SK-N-SH treated with all-trans-retinoic acid at 6 μM for 48 hours (cell line): ENCODE measurements around the gene TRIM25.

ENCODE experiments used
- ATAC-seq: fragments of 200-7000 bp; cut with Tn5 transposase; 3 replicates; pipeline ENCODE4 v1.9.1; 2020; ENCODE audit warnings: mild to moderate bottlenecking, moderate library complexity
- BACH2 ChIP-seq: fragments of 250-450 bp; sonication (Bioruptor Pico); IDR thresholded peaks from 2 replicates; pipeline ENCODE4 v1.9.0; 2021; ENCODE audit warnings: mild to moderate bottlenecking, borderline replicate concordance
- ISL1 ChIP-seq: fragments of 250-450 bp; sonication (Bioruptor Pico); IDR thresholded peaks from 2 replicates; pipeline ENCODE4 v2.1.2; 2022; ENCODE audit warnings: mild to moderate bottlenecking, moderate library complexity
- OSR1 ChIP-seq: fragments of 250-450 bp; sonication (Bioruptor Pico); IDR thresholded peaks from 2 replicates; pipeline ENCODE4 v1.8.0; 2022; ENCODE audit warnings: moderate library complexity, mild to moderate bottlenecking, inconsistent platforms
- RARB ChIP-seq: fragments of 250-450 bp; sonication (Bioruptor Pico); IDR thresholded peaks from 2 replicates; pipeline ENCODE4 v1.8.0; 2021; ENCODE audit warnings: mild to moderate bottlenecking, moderate library complexity
- TCF4 ChIP-seq: fragments of 250-450 bp; sonication (Bioruptor Pico); IDR thresholded peaks from 2 replicates; pipeline ENCODE4 v1.8.0; 2021; ENCODE audit warnings: mild to moderate bottlenecking, moderate library complexity, borderline replicate concordance
- ZC3H10 ChIP-seq: fragments of 250-450 bp; sonication (Bioruptor Pico); IDR thresholded peaks from 2 replicates; pipeline ENCODE4 v1.5.1; 2021; ENCODE audit warnings: mild to moderate bottlenecking, moderate library complexity
- ZFP3 ChIP-seq: fragments of 250-450 bp; sonication (Bioruptor Pico); IDR thresholded peaks from 2 replicates; pipeline ENCODE4 v1.5.0; 2020; ENCODE audit warnings: mild to moderate bottlenecking, moderate library complexity
- ZNF70 ChIP-seq: fragments of 450-650 bp; formaldehyde crosslinking; IDR thresholded peaks from 2 replicates; pipeline ENCODE4 v1.5.0; 2020; ENCODE audit warnings: mild to moderate bottlenecking, moderate library complexity
- ZNF8 ChIP-seq: fragments of 450-650 bp; formaldehyde crosslinking; IDR thresholded peaks from 2 replicates; pipeline ENCODE4 v1.5.0; 2020; ENCODE audit warnings: mild to moderate bottlenecking, moderate library complexity
- TF ChIP-seq, protein P1 (sequence below): fragments of 250-450 bp; sonication (Bioruptor Pico); IDR thresholded peaks from 2 replicates; pipeline ENCODE4 v1.5.1; 2020; ENCODE audit warnings: low read depth, mild to moderate bottlenecking, moderate library complexity
- TF ChIP-seq, protein P2 (sequence below): fragments of 250-450 bp; sonication (Bioruptor Pico); IDR thresholded peaks from 2 replicates; pipeline ENCODE4 v1.5.1; 2021; ENCODE audit warnings: mild to moderate bottlenecking, moderate library complexity
- TF ChIP-seq, protein P3 (sequence below): fragments of 250-450 bp; sonication (Bioruptor Pico); IDR thresholded peaks from 2 replicates; pipeline ENCODE4 v1.8.0; 2021; ENCODE audit warnings: low read depth, mild to moderate bottlenecking, moderate library complexity, borderline replicate concordance
- TF ChIP-seq, protein P4 (sequence below): fragments of 250-450 bp; sonication (Bioruptor Pico); IDR thresholded peaks from 2 replicates; pipeline ENCODE4 v1.8.0; 2020; ENCODE audit warnings: mild to moderate bottlenecking, moderate library complexity, borderline replicate concordance
- TF ChIP-seq, protein P5 (sequence below): fragments of 250-450 bp; sonication (Bioruptor Pico); IDR thresholded peaks from 2 replicates; pipeline ENCODE4 v1.5.0; 2020; ENCODE audit warnings: mild to moderate bottlenecking, moderate library complexity

TRIM25 gene

DNA sequence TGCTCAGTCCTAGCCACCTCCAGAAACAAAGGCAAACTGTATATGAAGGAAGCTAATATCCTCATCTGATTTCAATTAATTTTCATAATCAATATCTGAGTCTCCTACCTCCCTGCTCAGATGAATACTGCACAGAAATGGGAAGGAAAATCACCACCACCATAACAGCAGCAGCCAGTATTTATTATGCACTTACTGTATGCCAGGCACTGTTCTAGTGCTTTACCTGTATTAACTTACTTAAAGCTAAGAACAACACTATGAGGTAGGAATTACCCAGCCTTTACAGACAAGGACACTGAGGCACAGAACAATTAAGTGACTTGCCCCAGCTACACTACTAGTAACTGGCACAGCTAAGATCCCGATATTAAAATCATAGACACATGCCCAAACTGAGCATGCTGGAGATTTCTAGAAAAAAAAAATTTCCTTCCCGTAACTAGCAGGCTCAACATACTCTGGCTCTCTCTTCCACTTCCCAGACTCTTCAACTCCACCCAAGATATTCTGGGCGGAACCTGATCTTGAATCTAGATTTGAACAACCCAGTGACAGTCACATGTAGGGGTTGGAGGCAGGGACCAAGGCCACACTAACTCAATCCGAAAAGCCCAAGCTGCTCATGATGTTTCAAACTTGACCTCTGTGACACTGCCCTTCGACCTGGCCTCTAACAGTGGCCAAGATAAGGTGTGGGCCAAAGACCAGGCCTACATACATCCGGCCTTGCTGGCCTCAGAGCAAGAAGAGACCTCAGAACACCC lies 3.9 kb downstream of the TRIM25 start:
- TF ChIP-seq ISL1 (CRISPR knock-in tag), result no peak
- TF ChIP-seq, protein P1, sequence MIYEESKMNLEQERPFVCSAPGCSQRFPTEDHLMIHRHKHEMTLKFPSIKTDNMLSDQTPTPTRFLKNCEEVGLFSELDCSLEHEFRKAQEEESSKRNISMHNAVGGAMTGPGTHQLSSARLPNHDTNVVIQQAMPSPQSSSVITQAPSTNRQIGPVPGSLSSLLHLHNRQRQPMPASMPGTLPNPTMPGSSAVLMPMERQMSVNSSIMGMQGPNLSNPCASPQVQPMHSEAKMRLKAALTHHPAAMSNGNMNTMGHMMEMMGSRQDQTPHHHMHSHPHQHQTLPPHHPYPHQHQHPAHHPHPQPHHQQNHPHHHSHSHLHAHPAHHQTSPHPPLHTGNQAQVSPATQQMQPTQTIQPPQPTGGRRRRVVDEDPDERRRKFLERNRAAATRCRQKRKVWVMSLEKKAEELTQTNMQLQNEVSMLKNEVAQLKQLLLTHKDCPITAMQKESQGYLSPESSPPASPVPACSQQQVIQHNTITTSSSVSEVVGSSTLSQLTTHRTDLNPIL, result no peak
- TF ChIP-seq, protein P2, sequence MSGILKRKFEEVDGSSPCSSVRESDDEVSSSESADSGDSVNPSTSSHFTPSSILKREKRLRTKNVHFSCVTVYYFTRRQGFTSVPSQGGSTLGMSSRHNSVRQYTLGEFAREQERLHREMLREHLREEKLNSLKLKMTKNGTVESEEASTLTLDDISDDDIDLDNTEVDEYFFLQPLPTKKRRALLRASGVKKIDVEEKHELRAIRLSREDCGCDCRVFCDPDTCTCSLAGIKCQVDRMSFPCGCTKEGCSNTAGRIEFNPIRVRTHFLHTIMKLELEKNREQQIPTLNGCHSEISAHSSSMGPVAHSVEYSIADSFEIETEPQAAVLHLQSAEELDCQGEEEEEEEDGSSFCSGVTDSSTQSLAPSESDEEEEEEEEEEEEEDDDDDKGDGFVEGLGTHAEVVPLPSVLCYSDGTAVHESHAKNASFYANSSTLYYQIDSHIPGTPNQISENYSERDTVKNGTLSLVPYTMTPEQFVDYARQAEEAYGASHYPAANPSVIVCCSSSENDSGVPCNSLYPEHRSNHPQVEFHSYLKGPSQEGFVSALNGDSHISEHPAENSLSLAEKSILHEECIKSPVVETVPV (CRISPR knock-in tag), result no peak
- TF ChIP-seq ZFP3 (CRISPR knock-in tag), result no peak
- TF ChIP-seq ZNF8 (CRISPR knock-in tag), result no peak
- no peak for TF ChIP-seq ZC3H10
- TF ChIP-seq, protein P3, sequence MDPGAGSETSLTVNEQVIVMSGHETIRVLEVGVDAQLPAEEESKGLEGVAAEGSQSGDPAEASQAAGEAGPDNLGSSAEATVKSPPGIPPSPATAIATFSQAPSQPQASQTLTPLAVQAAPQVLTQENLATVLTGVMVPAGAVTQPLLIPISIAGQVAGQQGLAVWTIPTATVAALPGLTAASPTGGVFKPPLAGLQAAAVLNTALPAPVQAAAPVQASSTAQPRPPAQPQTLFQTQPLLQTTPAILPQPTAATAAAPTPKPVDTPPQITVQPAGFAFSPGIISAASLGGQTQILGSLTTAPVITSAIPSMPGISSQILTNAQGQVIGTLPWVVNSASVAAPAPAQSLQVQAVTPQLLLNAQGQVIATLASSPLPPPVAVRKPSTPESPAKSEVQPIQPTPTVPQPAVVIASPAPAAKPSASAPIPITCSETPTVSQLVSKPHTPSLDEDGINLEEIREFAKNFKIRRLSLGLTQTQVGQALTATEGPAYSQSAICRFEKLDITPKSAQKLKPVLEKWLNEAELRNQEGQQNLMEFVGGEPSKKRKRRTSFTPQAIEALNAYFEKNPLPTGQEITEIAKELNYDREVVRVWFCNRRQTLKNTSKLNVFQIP (CRISPR knock-in tag), result no peak
- TF ChIP-seq, protein P4, sequence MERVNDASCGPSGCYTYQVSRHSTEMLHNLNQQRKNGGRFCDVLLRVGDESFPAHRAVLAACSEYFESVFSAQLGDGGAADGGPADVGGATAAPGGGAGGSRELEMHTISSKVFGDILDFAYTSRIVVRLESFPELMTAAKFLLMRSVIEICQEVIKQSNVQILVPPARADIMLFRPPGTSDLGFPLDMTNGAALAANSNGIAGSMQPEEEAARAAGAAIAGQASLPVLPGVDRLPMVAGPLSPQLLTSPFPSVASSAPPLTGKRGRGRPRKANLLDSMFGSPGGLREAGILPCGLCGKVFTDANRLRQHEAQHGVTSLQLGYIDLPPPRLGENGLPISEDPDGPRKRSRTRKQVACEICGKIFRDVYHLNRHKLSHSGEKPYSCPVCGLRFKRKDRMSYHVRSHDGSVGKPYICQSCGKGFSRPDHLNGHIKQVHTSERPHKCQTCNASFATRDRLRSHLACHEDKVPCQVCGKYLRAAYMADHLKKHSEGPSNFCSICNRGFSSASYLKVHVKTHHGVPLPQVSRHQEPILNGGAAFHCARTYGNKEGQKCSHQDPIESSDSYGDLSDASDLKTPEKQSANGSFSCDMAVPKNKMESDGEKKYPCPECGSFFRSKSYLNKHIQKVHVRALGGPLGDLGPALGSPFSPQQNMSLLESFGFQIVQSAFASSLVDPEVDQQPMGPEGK, result no peak
- TF ChIP-seq ZNF70 (CRISPR knock-in tag), result no peak
- TF ChIP-seq, protein P5, sequence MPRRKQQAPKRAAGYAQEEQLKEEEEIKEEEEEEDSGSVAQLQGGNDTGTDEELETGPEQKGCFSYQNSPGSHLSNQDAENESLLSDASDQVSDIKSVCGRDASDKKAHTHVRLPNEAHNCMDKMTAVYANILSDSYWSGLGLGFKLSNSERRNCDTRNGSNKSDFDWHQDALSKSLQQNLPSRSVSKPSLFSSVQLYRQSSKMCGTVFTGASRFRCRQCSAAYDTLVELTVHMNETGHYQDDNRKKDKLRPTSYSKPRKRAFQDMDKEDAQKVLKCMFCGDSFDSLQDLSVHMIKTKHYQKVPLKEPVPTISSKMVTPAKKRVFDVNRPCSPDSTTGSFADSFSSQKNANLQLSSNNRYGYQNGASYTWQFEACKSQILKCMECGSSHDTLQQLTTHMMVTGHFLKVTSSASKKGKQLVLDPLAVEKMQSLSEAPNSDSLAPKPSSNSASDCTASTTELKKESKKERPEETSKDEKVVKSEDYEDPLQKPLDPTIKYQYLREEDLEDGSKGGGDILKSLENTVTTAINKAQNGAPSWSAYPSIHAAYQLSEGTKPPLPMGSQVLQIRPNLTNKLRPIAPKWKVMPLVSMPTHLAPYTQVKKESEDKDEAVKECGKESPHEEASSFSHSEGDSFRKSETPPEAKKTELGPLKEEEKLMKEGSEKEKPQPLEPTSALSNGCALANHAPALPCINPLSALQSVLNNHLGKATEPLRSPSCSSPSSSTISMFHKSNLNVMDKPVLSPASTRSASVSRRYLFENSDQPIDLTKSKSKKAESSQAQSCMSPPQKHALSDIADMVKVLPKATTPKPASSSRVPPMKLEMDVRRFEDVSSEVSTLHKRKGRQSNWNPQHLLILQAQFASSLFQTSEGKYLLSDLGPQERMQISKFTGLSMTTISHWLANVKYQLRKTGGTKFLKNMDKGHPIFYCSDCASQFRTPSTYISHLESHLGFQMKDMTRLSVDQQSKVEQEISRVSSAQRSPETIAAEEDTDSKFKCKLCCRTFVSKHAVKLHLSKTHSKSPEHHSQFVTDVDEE, result no peak
- no peak for ATAC-seq

DNA sequence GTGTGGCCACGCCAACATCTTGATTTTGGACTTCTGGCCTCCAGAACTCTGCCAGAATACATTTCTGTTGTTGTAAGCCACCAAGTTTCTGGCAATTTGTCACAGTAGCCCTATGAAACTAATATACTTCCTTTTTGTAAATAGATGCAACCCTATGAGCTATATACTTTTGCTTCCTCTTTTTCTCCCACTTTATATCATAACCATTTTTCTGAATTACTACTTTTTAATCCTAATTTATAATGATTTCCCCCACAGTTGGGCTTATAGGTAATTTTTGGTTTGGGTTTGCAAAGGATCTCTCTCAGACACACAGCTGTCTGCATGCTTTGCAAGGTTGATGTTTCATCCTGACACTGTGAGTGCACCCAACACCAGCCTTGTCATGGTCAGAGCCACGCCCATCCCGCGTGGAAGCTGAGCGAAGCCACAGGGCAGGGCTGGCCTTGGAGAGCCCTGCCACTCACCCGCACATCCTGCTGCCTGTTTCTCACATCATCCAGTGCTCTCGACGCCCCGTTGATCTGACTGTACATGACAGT lies 5.8 kb downstream of the TRIM25 start:
- TF ChIP-seq, protein P3 (CRISPR knock-in tag), result no peak
- TF ChIP-seq, protein P5, result no peak
- no peak for TF ChIP-seq TCF4 (CRISPR knock-in tag)
- TF ChIP-seq OSR1 (CRISPR knock-in tag), result no peak
- TF ChIP-seq, protein P1, result no peak
- no peak for TF ChIP-seq BACH2
- TF ChIP-seq RARB (CRISPR knock-in tag), result no peak
- no peak for ATAC-seq
